ENCODE data around the gene SCTR. TPM values are rescaled to one million over a fixed set of nuclear protein-coding genes. Genes with fewer than 3 reads are reported as not detected.

SCTR gene
- total and polyA plus RNA-seq, 2 of the 8 experiments (the other 6 are each of a cell fraction or from before 2014, with no cell fraction given), result 0.15 TPM; not detected in 1

DNA sequence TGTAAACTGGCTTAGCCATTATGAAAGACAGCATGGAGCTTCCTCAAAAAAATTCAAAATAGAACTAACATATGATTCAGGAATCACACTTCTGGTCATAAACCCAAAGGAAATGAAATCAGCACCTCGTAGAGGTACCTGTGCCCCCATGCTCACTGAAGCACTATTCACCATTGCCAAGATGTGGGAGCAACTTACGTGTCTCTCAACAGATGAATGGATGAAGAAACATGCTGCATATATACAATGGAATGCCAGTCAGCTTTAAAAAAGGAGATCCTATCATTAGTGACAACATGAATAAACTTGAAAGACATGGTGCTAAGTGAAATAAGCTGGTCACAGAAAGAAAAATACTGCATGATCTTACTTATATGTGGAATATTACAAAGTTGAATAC, 8.2 kb downstream of the SCTR start:
- H3K9me3 ChIP-seq (ENCODE audit: insufficient read depth in 2 of 2, low read depth in 1 of 2, low read length in 1 of 2), result no peaks in the 10 kb centered on the region
- ChIA-PET CTCF (ENCODE audit: partially characterized antibody) (interaction anchor here (0.7 to 5.3 kb wide), 11 partner anchors 13 to 1133 kb away, joined by 3 to 52 read pairs (median 5); no protein-coding TSS in a partner anchor), POLR2A (ENCODE audit: partially characterized antibody) (interaction anchor here (0.8 kb wide), 1 partner anchor 9 kb away, joined by 3 read pairs; no protein-coding TSS in a partner anchor)
- H4K8ac ChIP-seq (ENCODE audit: extremely low read depth, insufficient read depth, low read length), result no peak overlapping the region
- no peaks in the 10 kb centered on the region for H4K20me1 ChIP-seq (replicated peaks in 1 of 2; ENCODE audit: control insufficient read depth in 1 of 2, insufficient read depth in 2 of 2, low read length in 2 of 2)
- H2BK15ac ChIP-seq (ENCODE audit: low read length), result no peak overlapping the region
- H4K91ac ChIP-seq (replicated peaks; ENCODE audit: insufficient read length, low read length), result no peak overlapping the region
- no peak overlapping the region for H2BK5ac ChIP-seq (ENCODE audit: low read depth, low read length)
- no peaks in the 10 kb centered on the region for H3K36me3 ChIP-seq (ENCODE audit: control insufficient read depth in 2 of 4, insufficient read depth in 4 of 4, low read length in 3 of 4)
- DNase-seq (ENCODE audit: low read depth in 1 of 2, low spot score in 2 of 2) (no peak), FAIRE-seq (no peak)
- TF ChIP-seq CREB1 (IDR thresholded peaks at IDR 0.05) (no peak), KDM4A (IDR thresholded peaks at IDR 0.05; ENCODE audit: low read depth, low read length, severe bottlenecking) (no peak), CTBP2 (IDR thresholded peaks at IDR 0.05; ENCODE audit: borderline replicate concordance, insufficient read depth, insufficient read length, low read length) (no peak), BCL11A (IDR thresholded peaks at IDR 0.05; ENCODE audit: low read depth in 2 of 2, low read length in 2 of 2) (no peak), TBP (IDR thresholded peaks at IDR 0.05; ENCODE audit: low read depth, low read length) (no peak), JUND (IDR thresholded peaks at IDR 0.05; ENCODE audit: low read length) (no peak), POLR2AphosphoS5 (IDR thresholded peaks at IDR 0.05; ENCODE audit: low read depth, low read length) (no peak), RFX5 (IDR thresholded peaks at IDR 0.05; ENCODE audit: borderline replicate concordance, low read depth, low read length) (no peak), CBX5 (IDR thresholded peaks at IDR 0.05; ENCODE audit: low read depth, low read length) (no peak), YY1 (IDR thresholded peaks at IDR 0.05; ENCODE audit: low read depth, low read length) (no peak), JUN (IDR thresholded peaks at IDR 0.05; ENCODE audit: low read depth, low read length) (no peak), TAF1 (IDR thresholded peaks at IDR 0.05; ENCODE audit: low read depth, low read length) (no peak)
- TF ChIP-seq, protein P1, sequence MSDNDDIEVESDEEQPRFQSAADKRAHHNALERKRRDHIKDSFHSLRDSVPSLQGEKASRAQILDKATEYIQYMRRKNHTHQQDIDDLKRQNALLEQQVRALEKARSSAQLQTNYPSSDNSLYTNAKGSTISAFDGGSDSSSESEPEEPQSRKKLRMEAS (IDR thresholded peaks at IDR 0.05), result no peak
- TF ChIP-seq, protein P2, sequence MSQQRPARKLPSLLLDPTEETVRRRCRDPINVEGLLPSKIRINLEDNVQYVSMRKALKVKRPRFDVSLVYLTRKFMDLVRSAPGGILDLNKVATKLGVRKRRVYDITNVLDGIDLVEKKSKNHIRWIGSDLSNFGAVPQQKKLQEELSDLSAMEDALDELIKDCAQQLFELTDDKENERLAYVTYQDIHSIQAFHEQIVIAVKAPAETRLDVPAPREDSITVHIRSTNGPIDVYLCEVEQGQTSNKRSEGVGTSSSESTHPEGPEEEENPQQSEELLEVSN (IDR thresholded peaks at IDR 0.05), result no peak
- peaks cover 0 to 2% (median 0%) of the 10 kb centered on the region in 4 experiments; a peak in 3 of 7 replicates for H3K27me3 ChIP-seq (replicated peaks in 1 of 4; ENCODE audit: control insufficient read depth in 3 of 4, extremely low read depth in 1 of 4, insufficient read depth in 3 of 4, low read length in 3 of 4)
- H3K23ac ChIP-seq (ENCODE audit: insufficient read length), result no peak overlapping the region
- H3K4me2 ChIP-seq (ENCODE audit: insufficient read depth in 1 of 2, low read depth in 2 of 2, low read length in 2 of 2), result no peak overlapping the region
- no peak overlapping the region for H3K4me3 ChIP-seq (ENCODE audit: extremely low read depth in 1 of 4, insufficient read depth in 2 of 4, low read depth in 3 of 4, low read length in 4 of 4)
- no peaks in the 10 kb centered on the region for H3K4me1 ChIP-seq (replicated peaks in 1 of 4; ENCODE audit: control insufficient read depth in 3 of 4, insufficient read depth in 4 of 4, low read length in 3 of 4)
- H2BK20ac ChIP-seq (ENCODE audit: low read length), result no peak overlapping the region
- H3K79me2 ChIP-seq (ENCODE audit: control insufficient read depth in 1 of 2, insufficient read depth in 2 of 2, low read length in 2 of 2), result no peaks in the 10 kb centered on the region
- H3K14ac ChIP-seq (ENCODE audit: insufficient read length), result no peak overlapping the region
- H3K23me2 ChIP-seq (ENCODE audit: low read depth, low read length), result no peaks in the 10 kb centered on the region
- H3K9ac ChIP-seq (replicated peaks in 1 of 4; ENCODE audit: extremely low read depth in 1 of 4, low read depth in 3 of 4, low read length in 3 of 4), result no peak overlapping the region
- H3K56ac ChIP-seq (replicated peaks; ENCODE audit: insufficient read length, low read depth, low read length), result no peak overlapping the region
- 91% methylated on average over 2 of the region's 2 CpGs; no CpG with 5 or more reads in 1 of the 2 experiments for WGBS, 2 experiments (ENCODE audit: extremely low coverage in 1 of 2, insufficient coverage in 1 of 2, insufficient read length in 1 of 2, insufficient replicate concordance in 2 of 2, low coverage in 1 of 2, low lambda C conversion rate in 2 of 2, missing lambda C conversion rate in 1 of 2)
- no peak overlapping the region for H3K4ac ChIP-seq (replicated peaks; ENCODE audit: insufficient read length, low read depth, low read length)
- H3K27ac ChIP-seq (ENCODE audit: low read depth, low read length), result no peak overlapping the region
- H2AK5ac ChIP-seq (ENCODE audit: low read depth, low read length), result no peak overlapping the region
- no peak overlapping the region for H4K5ac ChIP-seq (ENCODE audit: insufficient read length, low read depth, low read length)
- H2BK12ac ChIP-seq (ENCODE audit: low read depth, low read length), result no peak overlapping the region
- no peak overlapping the region for H2BK120ac ChIP-seq (replicated peaks; ENCODE audit: low read depth, low read length)
- H2AFZ ChIP-seq (ENCODE audit: low read length), result no peak overlapping the region
- no peak overlapping the region for H3K18ac ChIP-seq (ENCODE audit: extremely low read depth, low read length)
- H3K79me1 ChIP-seq (ENCODE audit: low read depth, low read length), result no peaks in the 10 kb centered on the region

Measured in H1 (cell line).